Activated CD4-positive, alpha-beta T cell treated with anti-CD3 and anti-CD28 coated beads, Interleukin-2, Interleukin-6, amounts not matched to agents 100 ng/mL and 50 ng/mL, durations not matched to agents 16 hours and 8 hours (primary cell): Measurements from ENCODE around the gene ZNF546.
"Not testable (repeated sequence)": the region's sequence is repeated elsewhere in the genome, so short reads cannot be mapped to it uniquely, and the experiment has no call there.

Experiments used
- DNase-seq: peaks from one replicate; pipeline ENCODE4 v3.0.0-alpha.2; 2020

Gene ZNF546

DNA sequence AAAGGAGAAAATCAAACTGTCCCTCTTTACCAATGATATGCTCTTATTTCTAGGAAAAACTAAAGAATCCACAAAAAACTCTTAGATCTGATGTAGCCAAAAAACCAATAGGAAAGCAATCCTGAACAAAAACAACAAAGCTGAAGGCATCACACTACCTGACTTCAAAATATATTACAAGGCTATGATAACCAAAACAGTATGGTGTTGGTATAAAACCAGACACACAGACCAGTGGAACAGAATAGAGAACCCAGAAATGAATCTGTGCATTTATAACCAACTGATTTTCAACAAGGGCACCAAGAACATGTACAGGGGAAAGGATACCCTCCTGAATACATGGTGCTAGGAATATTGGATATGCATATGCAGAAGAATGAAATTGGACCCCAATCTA is 9.7 kb upstream of the ZNF546 start:
- no peak for DNase-seq

- DNase-seq: no peak
Measured at GRCh38 chr19:39987596-39987995, 9.3 kb upstream of the ZNF546 start.

DNA sequence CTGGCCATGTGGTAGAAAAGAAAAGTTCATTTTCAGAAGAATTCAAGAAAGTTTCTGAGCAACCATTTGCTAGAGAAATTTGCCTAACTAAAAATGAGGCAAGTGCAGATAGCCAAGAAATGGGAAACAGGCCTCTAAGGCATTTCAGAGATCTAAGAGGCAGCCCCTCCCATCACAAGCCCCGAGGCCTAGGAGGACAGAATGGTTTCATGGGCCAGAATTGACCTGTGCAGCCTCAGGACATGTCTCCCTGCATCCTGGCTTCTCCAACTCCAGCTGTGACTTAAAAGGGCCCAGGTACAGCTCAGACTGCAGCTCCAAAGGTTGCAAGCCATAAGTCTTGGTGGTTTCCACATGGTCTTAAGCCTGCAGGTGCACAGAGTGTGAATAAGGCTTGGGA is 3.3 kb upstream of the ZNF546 start:
- no peak for DNase-seq

DNA sequence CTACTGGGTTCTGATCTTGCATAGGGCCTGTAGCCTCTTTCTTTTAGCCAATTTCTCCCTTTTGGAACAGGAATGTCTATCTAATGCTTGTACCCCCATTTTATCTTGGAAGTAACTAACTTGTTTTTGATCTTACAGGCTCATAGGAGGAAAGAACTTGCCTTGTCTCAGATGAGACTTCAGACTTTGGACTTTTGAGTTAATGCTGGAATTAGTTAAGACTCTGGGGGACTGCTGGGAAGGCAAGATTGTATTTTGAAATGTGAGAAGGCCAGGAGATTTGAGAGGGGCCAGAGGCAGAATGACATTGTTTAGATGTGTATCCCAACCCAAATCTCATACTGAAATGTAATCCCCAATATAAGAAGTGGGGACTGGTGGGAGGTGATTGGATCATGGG is 2.5 kb upstream of the ZNF546 start:
- DNase-seq: no peak

GRCh38 chr19:39995794-39996193 is 1.1 kb upstream of the ZNF546 start:
- no peak for DNase-seq

DNA sequence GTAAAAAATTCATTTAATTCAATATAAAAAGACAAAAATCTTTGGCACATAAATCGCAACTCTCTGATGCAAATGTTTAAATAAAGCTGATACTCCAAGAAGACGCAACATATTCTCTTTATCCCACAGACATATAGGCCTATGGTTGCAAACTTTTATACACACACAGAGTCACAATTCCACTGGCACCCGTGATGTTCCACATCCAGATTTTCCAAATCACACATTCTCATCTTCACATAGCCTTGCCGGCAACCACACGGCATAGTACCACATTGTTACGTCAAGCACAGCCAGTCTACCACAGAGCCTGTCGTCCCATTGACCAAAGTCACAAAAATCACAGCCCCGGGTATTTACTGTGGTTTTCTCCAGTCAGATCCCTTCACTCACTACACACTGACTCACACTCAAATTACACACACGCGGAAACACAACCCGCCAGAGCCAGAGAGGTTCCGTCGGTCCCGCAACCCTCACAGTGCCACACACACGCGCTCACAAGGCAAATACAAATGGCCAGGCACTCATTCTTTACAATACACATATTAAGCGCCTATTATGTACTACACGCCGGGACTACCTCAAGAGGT is 546 bp upstream of the ZNF546 start:
- DNase-seq: peak; percentile 62

DNA sequence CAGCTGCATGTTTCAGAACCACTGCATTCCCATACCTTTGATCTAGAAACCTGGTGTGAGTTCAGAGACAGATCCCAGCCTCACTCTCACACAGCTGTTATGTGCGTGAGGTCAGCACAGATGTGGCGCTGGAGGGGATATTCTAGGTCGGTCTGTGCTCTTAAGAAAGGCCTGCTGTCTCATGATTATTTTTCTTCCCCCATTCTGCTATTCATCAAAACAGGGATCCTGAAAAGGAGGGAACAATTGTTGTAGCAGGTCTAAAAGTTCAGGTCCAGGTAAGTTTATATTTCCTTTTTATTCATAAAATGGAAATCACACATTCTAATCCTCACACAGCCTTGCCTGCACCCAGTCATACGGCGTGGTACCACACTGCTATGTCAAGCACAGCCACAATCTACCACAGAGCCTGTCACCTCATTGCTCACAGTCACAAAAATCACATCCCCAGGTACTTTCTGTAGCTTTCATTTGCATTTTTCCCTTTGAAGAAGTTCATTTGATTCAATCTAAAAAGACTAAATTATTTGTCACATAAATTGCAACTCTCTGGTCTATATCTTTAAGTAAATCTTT is 867 bp downstream of the ZNF546 start:
- peak; percentile 38 for DNase-seq

- no peak for DNase-seq
Measured at GRCh38 chr19:39998501-39998900, 1.6 kb downstream of the ZNF546 start.

DNA sequence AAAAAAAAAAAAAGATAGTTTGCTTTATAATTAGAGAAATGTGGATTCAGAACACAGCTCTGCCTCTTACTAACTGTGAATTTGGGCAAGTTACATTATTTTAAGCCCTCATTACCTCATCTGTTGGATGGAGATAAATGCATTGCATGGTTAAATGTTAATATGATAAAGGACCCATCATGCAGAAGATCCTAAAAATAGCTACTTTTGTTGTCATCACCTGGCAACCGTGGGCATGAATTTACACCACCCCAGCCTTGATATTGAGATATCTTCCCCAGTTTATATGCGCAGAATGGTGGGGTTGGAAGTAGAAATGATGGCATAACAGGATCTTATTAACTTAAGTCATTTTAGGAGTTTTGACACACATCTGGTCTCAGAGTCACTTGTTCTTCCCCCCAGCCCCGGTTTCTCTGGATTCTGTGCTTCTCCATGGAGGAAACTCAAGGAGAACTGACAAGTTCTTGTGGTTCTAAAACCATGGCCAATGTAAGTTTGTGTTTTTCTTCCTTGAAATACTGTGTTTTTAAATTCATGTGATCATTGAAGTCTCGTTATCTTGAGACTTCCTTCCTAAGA is 8.9 kb downstream of the ZNF546 start:
- DNase-seq: no peak

DNA sequence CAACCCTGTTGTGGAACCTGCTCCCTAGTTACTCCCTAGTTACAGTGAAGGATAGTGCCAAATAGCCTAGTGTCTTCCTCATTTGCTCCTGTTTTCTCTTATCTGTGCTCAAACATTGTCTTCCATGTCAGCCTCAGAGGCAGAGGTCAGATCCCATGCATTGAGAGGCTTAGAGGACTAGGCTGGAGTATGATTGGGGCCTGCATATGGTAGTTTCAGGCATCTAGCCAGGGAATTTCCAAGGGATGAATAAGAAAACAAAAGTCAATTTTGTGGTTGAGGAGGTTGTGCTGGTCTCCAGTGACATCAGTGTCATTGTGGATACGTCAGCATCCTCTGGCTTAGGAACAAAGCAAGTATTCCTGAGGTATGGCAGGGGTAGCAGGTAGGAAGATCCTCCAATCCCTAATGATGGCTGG is 9.4 kb downstream of the ZNF546 start:
- no peak for DNase-seq

GRCh38 chr19:40009674-40010073 is 12.8 kb downstream of the ZNF546 start:
- DNase-seq: no peak

- DNase-seq: no peak
Measured at GRCh38 chr19:40013991-40014390, 17.1 kb downstream of the ZNF546 start.

- DNase-seq: no peak
Measured at GRCh38 chr19:40023969-40024368, 27.1 kb downstream of the ZNF546 start.

- DNase-seq: no peak
Measured at GRCh38 chr19:40025938-40026596, 29.2 kb downstream of the ZNF546 start.

GRCh38 chr19:40026597-40026970 is 29.7 kb downstream of the ZNF546 start:
- no peak for DNase-seq

- DNase-seq: no peak
Measured at GRCh38 chr19:40033989-40034560, 37.2 kb downstream of the ZNF546 start.

DNA sequence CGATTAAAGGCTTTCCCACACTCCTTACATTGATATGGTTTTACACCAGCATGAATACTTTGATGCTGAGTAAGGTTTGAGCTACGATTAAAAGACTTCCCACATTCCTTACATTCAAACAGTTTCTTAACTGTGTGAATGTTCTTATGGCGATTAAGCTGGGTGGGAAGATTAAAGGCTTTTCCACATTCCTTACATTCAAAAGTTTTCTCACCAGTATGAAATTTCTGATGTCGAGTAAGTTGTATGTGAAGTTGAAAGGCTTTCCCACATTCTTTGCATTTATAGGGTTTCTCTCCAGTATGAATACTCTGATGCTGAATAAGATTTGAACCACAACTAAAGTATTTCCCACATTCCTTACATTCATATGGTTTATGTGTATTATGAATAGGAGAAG is 39.1 kb downstream of the ZNF546 start:
- no peak for DNase-seq

DNA sequence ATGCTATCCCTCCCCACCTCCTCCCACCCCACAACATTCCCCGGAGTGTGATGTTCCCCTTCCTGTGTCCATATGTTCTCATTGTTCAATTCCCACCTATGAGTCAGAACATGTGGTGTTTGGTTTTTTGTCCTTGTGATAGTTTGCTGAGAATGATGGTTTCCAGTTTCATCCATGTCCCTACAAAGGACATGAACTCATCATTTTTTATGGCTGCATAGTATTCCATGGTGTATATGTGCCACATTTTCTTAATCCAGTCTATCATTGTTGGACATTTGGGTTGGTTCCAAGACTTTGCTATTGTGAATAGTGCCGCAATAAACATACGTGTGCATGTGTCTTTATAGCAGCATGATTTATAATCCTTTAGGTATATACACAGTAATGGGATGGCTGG is 41.2 kb downstream of the ZNF546 start:
- not testable (repeated sequence) for DNase-seq

- DNase-seq: not testable (repeated sequence)
Measured at GRCh38 chr19:40041718-40042117, 44.9 kb downstream of the ZNF546 start.

DNA sequence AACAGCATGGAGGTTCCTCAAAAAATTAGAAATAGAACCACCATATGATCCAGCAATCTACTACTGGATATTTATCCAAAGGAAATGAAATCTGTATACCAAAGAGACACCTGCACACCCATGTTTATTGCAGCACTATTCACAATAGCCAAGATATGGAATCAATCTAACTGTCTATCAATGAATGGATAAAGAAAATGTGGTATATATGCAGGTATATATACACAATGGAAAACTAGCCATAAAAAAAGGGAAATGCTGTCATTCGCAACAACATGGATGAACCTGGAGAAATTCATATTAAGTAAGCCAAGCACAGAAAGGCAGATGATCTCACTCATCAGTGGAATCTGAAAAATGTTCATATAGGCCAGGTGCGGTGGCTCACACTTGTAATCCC is 56.6 kb downstream of the ZNF546 start:
- DNase-seq: no peak

- DNase-seq: no peak
Measured at GRCh38 chr19:40054632-40055031, 57.8 kb downstream of the ZNF546 start.

- DNase-seq: no peak
Measured at GRCh38 chr19:40055049-40055448, 58.2 kb downstream of the ZNF546 start.

DNA sequence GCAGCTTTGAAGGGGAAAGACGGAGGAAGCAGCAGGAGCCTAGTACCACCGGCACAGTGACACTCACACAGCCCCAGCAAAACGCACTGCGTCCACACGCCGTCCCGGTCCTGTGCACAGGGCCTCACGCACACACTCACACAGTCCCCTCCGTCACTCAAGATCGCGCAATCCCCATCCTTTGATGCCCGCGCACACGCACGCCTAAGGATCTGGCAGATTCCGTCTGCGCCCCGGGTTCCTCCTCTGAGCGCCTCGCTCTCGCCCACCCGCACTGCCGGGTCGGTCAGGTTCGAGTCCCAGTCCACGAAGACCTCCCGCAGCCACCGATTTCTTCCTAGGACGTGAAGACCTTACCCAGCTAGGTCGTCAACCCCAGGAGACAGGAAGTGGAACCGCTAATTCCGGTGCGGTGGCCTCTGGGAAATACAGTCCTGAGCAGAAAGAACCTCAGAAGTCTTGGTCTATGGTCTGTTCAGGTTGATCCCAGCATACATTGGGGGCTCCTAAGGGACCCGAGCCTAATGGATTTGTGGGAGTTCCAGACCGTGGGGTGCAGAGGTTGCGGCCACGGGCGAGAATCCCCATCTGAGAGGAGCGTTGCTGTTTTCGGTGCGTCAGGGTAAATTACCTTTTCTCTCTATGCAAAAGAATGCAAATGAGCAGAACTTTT is 59.1 kb downstream of the ZNF546 start, which contains the start of gene ZNF780B:
TSS of gene ZNF780B (minus strand) at position 400 of the 673 bp plus-strand sequence. CDS start 5,899 bp downstream, outside the sequence.
- DNase-seq: peak; percentile 79
